HG03159 (cell line): ENCODE measurements around the gene HSD17B1.
"Not testable (repeated sequence)": the region's sequence is repeated elsewhere in the genome, so short reads cannot be mapped to it uniquely, and the experiment has no call there.

Experiments
- ATAC-seq: cut with Tn5 transposase; IDR thresholded peaks from one replicate; pipeline ENCODE4 v1.9.1; 2021; ENCODE audit warnings: mild to moderate bottlenecking, moderate library complexity; ENCODE audit not compliant: unreplicated experiment

The HSD17B1 gene

DNA sequence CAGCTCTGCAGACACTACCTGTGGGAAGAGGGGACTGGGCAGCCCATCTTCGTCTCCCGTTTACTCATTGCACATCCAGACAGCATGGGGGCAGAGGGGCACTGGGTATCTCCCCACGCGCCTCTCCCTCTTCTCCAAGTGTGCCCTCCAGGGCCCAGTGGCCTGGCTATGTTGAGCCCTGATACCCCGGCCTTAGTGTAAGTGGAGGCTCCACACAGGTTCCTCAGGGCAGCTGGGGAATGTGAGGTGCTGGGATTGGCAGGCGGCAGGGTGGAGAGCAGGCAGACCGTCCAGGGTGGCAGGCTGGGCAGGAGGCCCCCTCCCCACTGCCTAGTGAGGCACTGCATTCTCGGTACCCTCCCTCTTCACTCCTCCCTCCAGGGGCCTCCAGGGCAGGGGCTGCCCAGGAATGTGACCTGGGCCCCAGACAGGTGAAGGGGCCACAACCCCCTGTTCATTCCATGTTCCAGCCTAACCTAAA lies 29.9 kb upstream of the HSD17B1 start:
- ATAC-seq, result no peak

DNA sequence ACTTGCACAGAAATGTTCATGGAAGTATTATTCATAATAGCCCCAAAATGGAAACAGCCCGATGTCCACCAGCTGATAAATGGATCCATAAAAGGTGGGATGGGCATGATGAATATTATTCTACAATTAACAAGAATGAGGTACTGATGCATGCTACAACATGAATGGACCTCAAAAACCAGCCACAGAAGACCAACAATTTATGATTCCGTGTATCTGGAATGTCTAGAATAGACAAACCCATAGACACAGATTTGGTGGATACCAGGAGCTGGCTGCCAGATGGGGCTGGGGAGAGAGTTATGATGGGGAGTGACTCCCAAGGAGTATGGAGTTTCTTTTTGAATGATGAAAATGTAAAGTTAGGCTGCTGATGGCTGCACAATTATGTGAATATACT lies 27.5 kb upstream of the HSD17B1 start:
- no peak for ATAC-seq

DNA sequence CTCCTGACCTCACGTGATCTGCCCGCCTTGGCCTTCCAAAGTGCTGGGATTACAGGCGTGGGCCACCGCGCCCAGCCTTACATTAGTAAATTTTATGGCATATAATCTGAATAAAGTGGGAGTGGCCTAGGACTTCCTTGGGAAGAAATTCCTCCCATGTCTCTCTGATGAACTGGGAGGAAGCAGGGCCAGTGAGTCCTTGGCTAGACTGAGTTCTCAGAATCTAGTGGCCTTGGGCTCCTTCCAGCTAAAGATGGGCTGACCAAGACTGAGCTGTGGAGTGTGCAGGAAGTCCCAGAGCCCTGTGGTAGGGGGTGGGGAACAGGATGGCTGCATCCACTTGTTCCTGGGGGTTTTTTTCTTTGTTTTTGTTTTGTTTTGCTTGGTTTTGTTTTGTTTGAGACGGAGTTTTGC lies 26.7 kb upstream of the HSD17B1 start:
- ATAC-seq, result no peak

DNA sequence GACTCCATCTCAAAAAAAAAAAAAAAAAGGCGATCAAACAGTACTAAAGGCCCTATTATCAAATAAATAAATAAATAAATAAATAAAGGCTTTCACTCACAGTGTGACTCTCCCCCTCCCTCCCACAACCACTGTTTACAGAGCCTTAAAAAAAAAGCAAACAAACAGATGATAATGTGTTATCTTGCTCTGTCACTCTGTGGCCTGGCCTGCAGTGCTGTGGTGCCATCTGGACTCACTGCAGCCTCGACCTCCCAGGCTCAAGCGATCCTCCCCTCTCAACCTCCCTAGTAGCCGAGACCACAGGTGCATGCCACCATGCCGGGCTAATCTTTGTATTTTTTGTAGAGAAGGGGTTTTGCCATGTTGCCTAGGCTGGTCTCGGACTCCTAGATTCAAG lies 24.8 kb upstream of the HSD17B1 start:
- no peak for ATAC-seq

DNA sequence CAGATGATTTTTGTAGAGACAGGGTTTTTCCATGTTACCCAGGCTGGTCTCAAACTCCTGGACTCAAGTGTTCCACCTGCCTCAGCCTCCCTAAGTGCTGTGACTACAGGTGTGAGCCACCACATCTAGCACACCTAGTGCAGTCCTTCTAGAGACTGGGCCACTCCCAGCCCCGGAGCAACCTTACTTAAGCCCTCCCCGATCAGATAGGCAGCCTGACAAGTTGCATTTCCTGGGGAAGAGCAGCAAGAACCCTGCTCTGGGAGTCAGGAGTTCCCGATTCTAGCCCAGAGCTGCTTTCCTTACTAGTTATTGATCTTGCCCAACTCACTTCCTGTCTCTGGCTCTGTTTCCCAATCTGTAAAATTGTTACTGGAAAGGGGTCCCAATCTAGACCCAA lies 23.7 kb upstream of the HSD17B1 start:
- ATAC-seq, result no peak

DNA sequence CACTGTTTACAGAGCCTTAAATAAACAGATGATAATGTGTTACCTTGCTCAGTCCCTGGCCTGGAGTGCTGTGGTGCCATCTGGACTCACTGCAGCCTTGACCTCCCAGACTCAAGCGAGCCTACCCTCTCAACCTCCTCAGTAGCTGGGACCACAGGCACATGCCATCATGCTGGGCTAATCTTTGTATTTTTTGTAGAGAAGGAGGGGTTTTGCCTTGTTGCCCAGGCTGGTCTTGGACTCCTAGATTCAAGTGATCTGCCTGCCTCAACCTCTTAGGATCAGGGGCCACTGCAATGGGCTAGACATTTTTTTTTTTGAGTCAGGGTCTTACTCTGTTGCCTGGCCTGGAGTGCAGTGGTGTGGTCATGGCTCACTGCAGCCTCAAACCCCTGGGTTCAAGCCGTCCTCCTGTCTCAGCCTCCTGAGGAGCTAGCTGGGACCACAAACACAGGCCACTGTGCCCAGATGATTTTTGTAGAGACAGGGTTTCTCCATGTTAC lies 21.7 kb upstream of the HSD17B1 start:
- ATAC-seq, result no peak

DNA sequence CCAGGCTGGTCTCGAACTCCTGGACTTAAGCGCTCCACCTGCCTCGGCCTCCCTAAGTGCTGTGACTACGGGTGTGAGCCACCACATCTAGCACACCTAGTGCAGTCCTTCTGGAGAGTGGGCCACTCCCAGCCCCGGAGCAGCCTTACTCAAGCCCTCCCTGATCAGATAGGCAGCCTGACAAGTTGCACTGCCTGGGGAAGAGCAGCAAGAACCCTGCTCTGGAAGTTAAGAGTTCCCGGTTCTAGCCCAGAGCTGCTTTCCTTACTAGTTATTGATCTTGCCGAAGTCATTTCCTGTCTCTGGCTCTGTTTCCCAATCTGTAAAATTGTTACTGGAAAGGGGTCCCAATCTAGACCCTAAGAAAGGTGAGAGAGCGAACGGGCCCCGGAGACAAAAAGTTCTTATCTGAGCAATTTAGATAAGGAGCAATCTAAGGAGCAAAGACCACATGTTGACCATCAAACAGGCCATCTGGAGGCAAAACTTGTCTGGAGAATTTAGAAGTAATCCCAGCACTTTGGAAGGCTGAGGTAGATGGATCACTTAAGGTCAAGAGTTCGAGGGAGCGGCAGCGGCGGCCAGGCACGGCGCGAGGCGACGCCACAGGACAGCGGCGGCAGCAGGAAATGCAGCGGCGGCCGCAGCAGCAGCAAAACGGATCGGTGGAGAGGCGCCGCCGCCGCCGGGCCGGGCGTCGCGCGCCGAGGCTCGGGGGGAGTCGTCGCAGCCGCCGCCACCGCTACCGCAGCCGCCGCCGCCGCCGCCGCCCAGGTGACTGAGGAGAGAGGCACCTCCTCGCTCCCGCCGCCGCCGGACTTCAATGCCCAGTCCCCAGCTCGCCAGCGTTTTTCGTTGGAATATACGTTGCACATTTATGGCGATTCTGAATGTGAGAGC lies 21.0 kb upstream of the HSD17B1 start:
- no peak for ATAC-seq

DNA sequence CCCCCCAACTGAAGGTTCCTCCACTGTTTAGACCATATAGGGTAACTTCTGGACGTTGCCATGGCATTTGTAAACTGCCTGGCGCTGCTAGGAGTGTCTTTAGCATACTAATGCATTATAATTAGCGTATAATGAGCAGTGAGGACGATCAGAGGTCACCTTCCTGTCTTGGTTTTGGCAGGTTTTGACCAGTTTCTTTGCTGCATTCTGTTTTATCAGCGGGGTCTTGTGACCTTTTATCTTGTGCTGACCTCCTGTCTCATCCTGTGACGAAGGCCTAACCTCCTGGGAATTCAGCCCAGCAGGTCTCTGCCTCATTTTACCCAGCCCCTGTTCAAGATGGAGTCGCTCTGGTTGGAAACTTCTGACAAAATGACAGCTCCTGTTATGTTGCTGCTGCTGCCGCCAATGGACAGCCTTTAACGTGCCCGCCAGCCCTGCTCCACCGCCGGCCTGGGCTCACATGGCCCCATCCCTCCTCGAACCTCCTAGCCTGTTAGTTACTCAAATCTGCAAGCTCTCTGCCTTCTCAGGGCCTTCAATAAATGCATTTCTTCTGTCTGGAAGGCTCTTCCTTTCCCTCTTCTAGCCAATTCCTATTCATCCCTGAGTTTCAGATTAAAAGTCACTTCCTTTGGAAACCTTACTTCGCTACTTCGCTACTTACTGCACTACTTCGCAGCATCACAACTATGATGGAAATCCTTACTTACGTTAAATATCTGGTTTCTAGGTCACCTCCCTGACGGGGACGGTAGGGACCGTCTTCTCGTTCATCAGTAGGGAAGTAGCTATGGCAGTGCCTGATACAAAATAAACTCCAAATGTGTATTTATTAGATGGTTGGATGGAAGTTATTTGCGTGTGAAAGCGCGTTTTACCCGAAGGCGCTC lies 17.3 kb upstream of the HSD17B1 start:
- no peak for ATAC-seq

DNA sequence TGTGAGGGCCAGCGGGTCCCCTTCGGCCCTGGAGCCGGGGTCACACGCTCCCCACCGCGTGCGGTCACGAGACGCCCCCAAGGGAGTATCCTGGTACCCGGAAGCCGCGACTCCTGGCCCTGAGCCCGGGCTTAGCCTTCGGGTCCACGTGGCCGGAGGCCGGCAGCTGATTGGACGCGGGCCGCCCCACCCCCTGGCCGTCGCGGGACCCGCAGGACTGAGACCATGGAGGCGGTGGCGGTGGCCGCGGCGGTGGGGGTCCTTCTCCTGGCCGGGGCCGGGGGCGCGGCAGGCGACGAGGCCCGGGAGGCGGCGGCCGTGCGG lies 16.7 kb upstream of the HSD17B1 start, which contains the start of gene NAGLU:
TSS of gene NAGLU (plus strand) at position 194 of the 324 bp plus-strand sequence. CDS start at position 226, 32 bp downstream.
- peak; percentile 85 for ATAC-seq

DNA sequence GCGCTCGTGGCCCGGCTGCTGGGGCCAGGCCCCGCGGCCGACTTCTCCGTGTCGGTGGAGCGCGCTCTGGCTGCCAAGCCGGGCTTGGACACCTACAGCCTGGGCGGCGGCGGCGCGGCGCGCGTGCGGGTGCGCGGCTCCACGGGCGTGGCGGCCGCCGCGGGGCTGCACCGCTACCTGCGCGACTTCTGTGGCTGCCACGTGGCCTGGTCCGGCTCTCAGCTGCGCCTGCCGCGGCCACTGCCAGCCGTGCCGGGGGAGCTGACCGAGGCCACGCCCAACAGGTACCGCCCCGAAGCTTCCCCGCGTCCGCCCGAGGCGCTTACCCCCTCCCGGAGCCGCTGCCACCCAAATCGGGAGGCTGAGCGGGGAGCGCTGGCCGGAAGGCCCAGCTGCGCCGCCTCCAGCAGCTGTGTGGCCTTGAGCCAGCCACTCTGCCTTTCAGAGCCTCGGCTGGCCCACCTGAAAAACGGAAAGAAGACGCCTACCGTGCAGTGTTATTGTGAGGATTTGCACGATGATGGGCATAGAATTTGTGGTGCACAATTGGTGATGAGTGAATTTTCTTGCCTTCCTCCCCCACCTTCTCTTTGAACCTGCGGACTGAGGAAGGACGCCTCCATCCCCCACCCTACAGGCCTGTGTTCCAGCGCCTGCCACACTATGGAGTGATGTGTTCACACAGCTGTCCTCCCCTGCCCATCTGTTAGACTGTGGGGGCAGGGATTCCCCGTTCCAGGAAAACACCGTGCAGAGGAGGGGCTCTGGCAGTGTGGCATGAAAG lies 16.2 kb upstream of the HSD17B1 start:
- peak; percentile 48 for ATAC-seq

DNA sequence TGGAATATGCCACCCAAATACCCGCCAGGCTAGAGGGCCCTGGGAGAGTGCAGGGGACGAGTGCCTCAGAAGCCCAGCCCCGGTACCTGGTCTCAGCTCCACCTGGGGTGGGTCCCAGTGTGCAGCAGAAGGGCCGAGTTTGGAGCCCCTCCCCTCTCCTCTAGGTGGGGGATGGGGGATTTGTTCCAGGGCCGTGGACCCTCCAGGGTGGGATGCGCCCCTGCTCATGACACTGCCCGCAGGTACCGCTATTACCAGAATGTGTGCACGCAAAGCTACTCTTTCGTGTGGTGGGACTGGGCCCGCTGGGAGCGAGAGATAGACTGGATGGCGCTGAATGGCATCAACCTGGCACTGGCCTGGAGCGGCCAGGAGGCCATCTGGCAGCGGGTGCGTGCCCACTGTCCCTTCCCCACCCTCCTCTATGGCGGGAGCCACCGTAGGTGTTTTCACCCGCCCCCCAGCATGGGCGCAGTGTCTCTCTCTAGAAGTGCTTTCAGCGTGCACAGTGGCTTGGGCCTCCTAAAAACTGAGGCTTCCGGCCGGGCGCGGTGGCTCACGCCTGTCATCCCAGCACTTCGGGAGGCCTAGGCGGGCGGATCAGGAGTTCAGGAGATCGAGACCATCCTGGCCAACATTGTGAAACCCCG lies 15.4 kb upstream of the HSD17B1 start:
- no peak for ATAC-seq

DNA sequence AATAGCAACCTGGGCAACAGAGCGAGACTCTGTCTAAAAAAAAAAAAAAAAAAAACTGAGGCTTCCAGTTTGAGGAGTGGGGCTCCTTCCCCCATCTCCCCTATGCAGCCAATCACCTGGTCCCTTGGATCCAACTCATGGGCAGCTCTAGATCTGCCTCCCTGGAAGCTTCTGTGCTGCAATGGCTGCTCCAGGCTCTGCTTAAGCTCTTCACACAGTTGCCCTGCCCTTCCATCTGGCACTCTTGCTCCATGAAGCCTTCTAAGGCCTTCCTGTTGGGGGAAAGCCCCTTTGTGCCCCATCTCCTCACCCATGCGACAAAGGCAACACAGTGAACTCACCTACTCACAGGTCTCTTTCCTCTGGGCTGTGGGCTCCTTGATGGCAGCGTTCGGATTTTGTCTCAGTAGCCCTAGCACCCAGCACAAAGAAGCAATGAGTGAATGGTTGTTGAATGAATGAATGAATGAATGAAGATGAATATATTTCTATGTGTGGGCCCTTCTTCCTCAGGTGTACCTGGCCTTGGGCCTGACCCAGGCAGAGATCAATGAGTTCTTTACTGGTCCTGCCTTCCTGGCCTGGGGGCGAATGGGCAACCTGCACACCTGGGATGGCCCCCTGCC lies 14.8 kb upstream of the HSD17B1 start:
- ATAC-seq, result no peak

DNA sequence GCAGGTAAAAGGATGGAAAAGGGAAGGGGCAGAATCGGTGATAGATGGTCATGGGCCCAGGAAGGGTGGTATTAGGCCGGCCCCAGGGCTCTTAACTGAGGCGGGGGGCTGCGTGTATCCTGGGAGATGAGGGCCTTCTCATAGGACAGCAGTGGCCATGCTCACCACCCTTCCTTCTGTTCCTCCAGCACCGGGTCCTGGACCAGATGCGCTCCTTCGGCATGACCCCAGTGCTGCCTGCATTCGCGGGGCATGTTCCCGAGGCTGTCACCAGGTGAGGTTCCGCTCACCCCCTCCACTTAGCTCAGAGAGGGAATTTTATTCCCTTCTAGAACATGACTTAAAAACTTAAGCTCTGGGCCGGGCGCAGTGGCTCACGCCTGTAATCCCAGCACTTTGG lies 14.2 kb upstream of the HSD17B1 start:
- ATAC-seq, result no peak

DNA sequence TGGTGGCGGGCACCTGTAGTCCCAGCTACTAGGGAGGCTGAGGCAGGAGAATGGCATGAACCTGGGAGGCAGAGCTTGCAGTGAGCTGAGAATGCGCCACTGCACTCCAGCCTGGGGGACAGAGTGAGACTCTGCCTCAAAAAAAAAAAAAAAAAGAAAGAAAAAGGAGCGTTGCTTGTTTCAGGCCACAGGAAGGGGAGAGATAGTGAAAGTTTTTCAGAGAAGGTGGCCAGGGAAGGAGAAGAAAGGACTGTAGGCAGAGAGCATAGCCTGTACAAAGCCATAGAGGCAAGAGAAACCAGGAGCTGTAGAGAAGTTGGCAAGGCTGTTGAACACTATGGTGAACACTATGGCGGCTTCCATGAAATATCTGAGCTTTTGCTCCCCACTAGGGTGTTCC lies 12.2 kb upstream of the HSD17B1 start:
- not testable (repeated sequence) for ATAC-seq

DNA sequence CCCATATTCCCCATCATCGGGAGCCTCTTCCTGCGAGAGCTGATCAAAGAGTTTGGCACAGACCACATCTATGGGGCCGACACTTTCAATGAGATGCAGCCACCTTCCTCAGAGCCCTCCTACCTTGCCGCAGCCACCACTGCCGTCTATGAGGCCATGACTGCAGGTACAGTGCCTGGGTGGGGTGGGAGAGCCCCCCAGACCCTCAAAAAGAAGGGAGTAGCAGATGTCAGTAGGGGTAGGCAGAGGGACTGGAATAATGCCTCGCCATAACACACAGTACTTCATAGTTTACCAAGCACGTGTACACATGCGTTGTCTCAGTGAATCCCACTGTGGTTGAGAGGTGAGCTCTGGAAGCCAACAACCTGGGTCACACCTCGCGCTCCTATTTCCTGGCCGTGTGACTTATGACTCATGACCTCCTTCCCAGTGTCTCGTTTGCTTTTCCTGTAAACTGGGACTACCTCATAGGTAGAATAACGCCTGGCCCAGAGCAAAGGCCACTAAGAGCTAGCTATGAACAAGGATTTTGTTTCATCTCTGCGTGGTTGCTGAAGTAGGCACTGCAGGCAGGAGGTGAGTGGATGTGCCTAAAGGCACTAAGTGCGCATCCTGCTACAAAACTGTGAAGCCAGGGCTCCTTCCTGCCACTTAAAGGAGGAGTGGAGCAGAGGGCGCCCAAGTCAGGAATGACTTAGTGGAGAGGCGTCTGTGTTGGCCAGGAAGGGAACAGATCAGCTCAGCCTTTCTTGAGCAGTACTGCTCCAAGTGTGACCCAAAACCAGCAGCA lies 11.5 kb upstream of the HSD17B1 start:
- ATAC-seq, result no peak

DNA sequence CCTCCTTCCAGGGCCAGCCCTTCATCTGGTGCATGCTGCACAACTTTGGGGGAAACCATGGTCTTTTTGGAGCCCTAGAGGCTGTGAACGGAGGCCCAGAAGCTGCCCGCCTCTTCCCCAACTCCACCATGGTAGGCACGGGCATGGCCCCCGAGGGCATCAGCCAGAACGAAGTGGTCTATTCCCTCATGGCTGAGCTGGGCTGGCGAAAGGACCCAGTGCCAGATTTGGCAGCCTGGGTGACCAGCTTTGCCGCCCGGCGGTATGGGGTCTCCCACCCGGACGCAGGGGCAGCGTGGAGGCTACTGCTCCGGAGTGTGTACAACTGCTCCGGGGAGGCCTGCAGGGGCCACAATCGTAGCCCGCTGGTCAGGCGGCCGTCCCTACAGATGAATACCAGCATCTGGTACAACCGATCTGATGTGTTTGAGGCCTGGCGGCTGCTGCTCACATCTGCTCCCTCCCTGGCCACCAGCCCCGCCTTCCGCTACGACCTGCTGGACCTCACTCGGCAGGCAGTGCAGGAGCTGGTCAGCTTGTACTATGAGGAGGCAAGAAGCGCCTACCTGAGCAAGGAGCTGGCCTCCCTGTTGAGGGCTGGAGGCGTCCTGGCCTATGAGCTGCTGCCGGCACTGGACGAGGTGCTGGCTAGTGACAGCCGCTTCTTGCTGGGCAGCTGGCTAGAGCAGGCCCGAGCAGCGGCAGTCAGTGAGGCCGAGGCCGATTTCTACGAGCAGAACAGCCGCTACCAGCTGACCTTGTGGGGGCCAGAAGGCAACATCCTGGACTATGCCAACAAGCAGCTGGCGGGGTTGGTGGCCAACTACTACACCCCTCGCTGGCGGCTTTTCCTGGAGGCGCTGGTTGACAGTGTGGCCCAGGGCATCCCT lies 9.3 kb upstream of the HSD17B1 start:
- no peak for ATAC-seq

DNA sequence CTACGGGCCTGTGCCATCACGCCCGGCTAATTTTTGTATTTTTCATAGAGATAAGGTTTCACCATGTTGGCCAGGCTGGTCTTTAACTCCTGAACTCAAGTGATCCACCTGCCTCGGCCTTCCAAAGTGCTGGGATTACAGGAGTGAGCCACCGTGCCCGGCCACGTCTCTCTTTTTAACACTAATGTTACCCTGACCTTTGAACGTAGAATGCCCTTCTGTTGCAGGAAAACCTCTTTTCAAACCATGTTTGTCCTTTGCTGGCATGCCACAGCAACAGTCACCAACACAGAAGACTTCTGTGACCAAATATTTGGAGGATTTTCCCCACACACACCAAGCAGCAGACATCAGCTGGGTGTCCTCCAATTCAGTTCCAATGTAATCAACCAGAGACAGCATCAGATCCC lies 7.8 kb upstream of the HSD17B1 start:
- no peak for ATAC-seq
